Motor neuron (in vitro differentiated cells): ENCODE measurements around the gene GNAO1. TPM values are rescaled to one million over a fixed set of nuclear protein-coding genes. Genes with fewer than 3 reads are reported as not detected.
A peak's percentile ranks its signal among the peaks of the same experiment; 100 is the strongest.

ENCODE experiments used
- ATAC-seq, 8 experiments: fragments of 200-7000 bp; cut with Tn5 transposase; replicated peaks in 6 of 8; 2 replicates each; pipeline ENCODE4 v1.8.0; 2021; ENCODE audit warnings: mild to moderate bottlenecking in 8 of 8, moderate library complexity in 8 of 8
- H3K27ac ChIP-seq, 2 donors: fragments of 250-450 bp; sonication (Bioruptor Pico); 2 replicates each; pipeline ENCODE4 v1.9.0; 2021; ENCODE audit warnings: antibody characterized with exemption in 2 of 2, mild to moderate bottlenecking in 2 of 2, moderate library complexity in 1 of 2
- H3K4me1 ChIP-seq, 2 donors: fragments of 250-450 bp; sonication (Bioruptor Pico); replicated peaks in 1 of 2; 2 replicates each; pipeline ENCODE4 v1.6.1; 2021; ENCODE audit warnings: antibody characterized with exemption in 2 of 2, mild to moderate bottlenecking in 2 of 2, moderate library complexity in 1 of 2
- H3K4me3 ChIP-seq, 5 donors: fragments of 250-450 bp; sonication (Bioruptor Pico); 2 replicates each; pipeline ENCODE4 v1.9.0; 2021; ENCODE audit warnings: antibody characterized with exemption in 5 of 5, mild to moderate bottlenecking in 5 of 5, moderate library complexity in 4 of 5
- WGBS, 10 experiments: fragments of 450-650 bp; shearing (Covaris generic); methylation state at CpG; one replicate each; pipeline ENCODE4 v1.0.0; 2022; 5-methylcytosine and 5-hydroxymethylcytosine counted together
- in situ Hi-C, 9 experiments: fragments of 400-800 bp; cut with MboI; loops; one replicate each; pipeline ENCODE4 v1.15.0; 2021; ENCODE audit warnings: low sequenced_read_pairs in 9 of 9, low pct_unique_long_range_greater_than_20kb in 2 of 9; ENCODE audit not compliant: unreplicated experiment in 9 of 9
- total RNA-seq, 8 experiments: library from RNA; unstranded; fragments of 300-600 nt; gene quantifications; 2 replicates each; pipeline versions ENCODE4 v1.2.3 to v1.2.4, GENCODE V29; 2022

Gene GNAO1
- total RNA-seq, 8 experiments from 2014 or later: 1.5 to 80.7 (median 44.8) TPM

DNA sequence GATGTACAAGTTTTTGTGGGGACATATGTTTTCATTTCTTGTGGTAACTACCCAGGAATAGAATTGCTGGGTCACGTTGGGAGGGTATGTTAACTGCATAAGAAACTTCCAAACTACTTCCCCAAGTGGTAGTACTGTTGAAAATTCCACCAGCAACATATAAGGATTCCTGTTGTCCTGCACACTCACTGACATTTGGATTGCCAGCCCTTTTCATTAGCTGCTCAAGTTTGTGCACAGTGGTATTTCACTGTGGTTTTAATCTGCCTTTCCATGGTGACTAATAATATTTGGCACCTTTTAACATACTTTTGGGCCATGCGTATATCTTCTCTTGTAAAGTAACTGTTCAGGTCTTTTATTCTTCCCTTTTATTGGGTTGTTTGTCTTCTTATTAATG is 103.3 kb downstream of the GNAO1 start:
- Histone ChIP-seq H3K4me1 (peaks cover 43 to 44% of the 10 kb centered on the region in 2 donors), H3K4me3 (no peak overlapping the region), H3K27ac (no peak overlapping the region)
- peak in 3 of 8 experiments; percentile 5 to 53 (median 31) for ATAC-seq
- in situ Hi-C loops: no loop called here
- WGBS, 10 experiments: 17 to 100% (median 50%) methylated on average over 1 to 2 of the region's 2 CpGs; no CpG with 5 or more reads in 1 of the 10 experiments

DNA sequence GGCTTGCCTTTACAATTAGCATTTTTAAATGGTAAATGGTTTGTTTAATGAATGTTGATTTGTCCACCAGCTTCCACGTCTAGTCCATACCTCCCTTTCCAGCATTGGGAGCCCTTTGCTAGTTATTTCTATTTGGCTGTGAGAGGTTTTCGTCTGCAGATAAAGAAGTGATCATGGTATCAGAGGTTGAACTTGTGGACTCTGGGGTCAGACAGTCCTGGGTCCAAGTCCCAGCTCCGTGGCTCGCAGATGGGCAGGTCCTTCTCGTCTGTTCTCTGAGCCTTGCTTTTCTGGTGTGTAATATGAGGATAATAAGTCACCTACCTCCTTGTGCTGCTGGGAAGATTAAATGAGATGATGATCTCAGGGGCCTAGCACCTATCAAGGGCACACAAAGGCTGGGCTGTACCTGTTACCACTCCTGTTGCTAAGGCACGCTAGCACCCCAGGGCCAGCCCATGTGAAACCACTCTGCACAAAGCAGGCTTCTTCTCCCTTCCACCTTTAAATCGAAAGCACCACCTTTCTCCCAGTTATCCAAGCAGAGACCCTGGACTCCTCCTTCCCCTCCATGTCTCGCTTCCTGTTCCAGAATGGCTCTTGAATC is 103.9 kb downstream of the GNAO1 start:
- in situ Hi-C loops: no loop called here
- Histone ChIP-seq H3K4me3 (no peak overlapping the region), H3K27ac (peak overlapping the region; percentile 68 to 74), H3K4me1 (peaks cover 49% of the 10 kb centered on the region in 2 donors)
- ATAC-seq: no peak
- 45 to 100% (median 81%) methylated on average over 1 to 5 of the region's 8 CpGs; no CpG with 5 or more reads in 3 of the 10 experiments for WGBS, 10 experiments

DNA sequence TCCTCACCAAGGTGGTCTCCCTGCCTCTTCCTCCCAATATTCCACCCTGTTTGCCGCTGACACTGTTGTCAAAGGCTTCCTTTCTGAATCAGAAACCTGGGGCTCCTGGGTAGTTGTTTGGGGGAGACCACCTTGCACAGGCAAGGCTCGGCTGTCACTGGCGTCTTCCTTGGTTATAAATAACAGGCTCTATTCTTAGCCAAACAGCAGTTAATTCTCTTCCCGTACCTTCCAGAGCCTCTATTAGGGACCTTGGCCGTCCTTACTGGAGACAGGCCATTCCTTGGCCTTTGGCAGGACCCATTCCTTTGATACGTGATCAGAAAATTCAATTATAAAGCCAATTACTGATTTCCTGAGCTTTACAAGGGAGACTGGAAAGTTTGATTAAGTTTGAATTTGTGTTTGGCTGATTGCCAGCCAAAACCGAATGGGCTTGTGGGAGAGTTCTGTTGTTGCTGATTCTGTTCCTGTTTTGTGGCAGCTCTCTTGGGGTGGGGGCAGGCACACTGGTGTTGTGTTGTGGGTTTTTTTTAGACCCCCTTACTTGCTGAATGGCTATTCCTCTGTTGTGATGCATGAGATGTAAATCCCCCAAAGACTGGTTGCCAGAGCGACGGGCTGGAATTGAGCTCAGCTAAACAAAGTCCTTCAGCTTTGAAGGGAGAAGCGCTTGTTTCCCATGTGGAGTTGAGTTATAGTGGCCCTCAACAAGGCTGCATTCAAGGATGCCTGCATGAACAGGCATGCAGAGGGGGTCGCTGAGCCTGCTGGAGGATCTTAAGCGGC is 104.6 kb downstream of the GNAO1 start:
- peak overlapping the region; percentile 68 to 74 for H3K27ac ChIP-seq
- ATAC-seq: peak in 5 of 8 experiments; percentile 37 to 74 (median 66)
- H3K4me3 ChIP-seq: no peak overlapping the region
- in situ Hi-C loops: no loop called here
- H3K4me1 ChIP-seq: peaks cover 52% of the 10 kb centered on the region in 2 donors
- WGBS, 10 experiments: 3 to 100% (median 27%) methylated on average over 1 to 6 of the region's 12 CpGs

DNA sequence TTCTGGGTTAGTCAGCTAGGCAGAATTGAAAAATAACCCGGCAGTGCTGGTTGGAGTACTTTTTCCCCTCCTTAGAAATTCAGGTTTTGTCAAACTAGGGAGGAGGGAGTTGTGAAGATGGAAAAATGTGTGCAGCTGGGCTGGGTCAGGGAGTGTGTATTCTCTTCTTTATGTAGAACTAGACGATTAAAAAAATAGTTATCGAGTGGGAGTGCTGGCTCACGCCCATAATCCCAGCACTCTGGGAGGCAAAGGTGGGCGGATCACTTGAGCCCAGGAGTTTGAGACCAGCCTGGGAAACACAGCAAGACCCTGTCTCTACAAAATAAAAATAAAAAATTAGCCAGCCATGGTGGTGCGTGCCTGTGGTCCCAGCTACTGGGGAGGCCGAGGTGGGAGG is 106.4 kb downstream of the GNAO1 start:
- WGBS, 10 experiments: 20 to 79% (median 56%) methylated on average over 2 to 6 of the region's 7 CpGs; no CpG with 5 or more reads in 4 of the 10 experiments
- Histone ChIP-seq H3K4me3 (no peak overlapping the region), H3K4me1 (peaks cover 59 to 61% of the 10 kb centered on the region in 2 donors), H3K27ac (no peak overlapping the region)
- in situ Hi-C loops: no loop called here
- ATAC-seq: peak in 2 of 8 experiments; percentile 25 to 56

DNA sequence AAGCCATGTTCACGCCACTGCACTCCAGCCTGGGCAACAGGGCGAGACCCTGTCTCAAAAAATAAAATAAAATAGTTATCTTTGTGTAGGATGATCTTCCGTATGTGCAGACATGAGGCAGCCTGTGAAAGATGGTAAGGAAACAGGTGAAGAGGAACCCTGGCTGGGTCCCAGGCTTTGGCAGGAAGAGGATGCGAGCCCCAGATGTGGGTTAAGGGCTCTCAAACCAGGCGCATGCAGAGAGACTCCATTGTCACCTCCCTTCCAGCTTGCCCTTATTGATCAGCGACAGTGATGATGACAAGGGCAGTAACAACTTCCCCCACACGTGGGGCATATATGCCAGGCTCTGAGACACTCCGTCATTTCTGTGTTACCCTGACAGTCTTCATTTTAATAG is 106.8 kb downstream of the GNAO1 start:
- Histone ChIP-seq H3K27ac (no peak overlapping the region), H3K4me1 (peaks cover 59 to 61% of the 10 kb centered on the region in 2 donors)

DNA sequence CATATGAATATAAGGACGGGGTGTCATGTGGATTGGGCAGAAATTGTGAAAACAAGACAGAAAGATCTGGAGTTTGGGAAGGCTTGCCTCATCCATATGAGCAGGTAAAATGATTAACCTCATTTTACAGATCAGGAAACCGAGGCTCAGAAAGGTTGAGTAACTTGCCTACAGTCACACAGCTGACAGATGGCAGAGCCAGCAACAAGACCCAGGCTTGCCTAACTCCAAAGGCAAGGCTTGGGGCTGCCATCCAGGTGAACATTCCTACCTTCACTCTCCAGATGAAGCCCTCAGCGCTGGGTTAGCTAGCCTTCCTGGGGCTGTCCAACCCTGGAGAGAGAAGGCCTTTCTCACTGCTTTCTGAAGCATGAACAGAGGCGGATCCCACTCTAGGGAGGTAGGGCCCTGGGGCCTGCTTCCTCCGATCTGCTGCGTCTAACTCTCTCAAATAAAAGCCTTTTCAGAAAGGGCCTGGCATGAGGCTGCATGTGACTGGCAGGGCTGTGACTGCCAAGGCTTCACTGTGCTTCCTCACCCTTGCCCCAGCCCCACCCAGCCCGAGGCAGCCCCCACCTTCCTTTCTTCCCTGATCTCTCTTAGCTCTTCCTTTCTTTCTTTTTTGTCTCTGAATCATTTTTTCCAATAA is 107.8 kb downstream of the GNAO1 start:
- ATAC-seq: peak in 7 of 8 experiments; percentile 14 to 74 (median 69)
- in situ Hi-C loops: no loop called here
- H3K27ac ChIP-seq: peak overlapping the region; percentile 21 to 53
- H3K4me1 ChIP-seq: peaks cover 59 to 61% of the 10 kb centered on the region in 2 donors
- WGBS, 10 experiments: 0 to 100% (median 83%) methylated on average over 1 to 2 of the region's 7 CpGs; no CpG with 5 or more reads in 1 of the 10 experiments
- no peak overlapping the region for H3K4me3 ChIP-seq

More for the DNA sequence above, 106.8 kb downstream of the GNAO1 start:
- 80 to 95% (median 87%) methylated on average over 1 to 8 of the region's 8 CpGs; no CpG with 5 or more reads in 4 of the 10 experiments for WGBS, 10 experiments
- ATAC-seq: no peak
- in situ Hi-C loops: no loop called here
- no peak overlapping the region for H3K4me3 ChIP-seq

DNA sequence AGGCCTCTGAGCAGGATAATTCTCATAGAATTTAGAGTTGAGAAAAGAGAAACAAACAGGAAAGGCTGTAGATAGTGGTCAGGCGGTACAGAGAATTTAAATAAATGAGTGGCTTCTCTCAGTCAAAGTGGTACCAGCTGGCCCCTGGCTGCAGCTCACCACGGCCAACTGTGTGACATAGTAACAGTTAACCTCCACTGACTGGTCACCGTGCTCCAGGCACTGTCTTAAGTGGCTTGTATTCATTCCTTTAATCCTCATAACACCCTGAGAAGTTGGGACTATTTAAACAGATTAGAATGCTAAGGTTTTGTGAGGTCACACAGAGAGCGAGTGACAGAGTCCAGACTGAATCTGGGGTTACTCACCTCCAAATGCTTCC is 108.9 kb downstream of the GNAO1 start:
- peaks cover 49 to 51% of the 10 kb centered on the region in 2 donors for H3K4me1 ChIP-seq
- no peak overlapping the region for H3K4me3 ChIP-seq
- WGBS, 10 experiments: 31 to 100% (median 82%) methylated on average over 1 to 4 of the region's 4 CpGs; no CpG with 5 or more reads in 2 of the 10 experiments
- ATAC-seq: peak in 1 of 8 experiments; percentile 13
- no peak overlapping the region for H3K27ac ChIP-seq
- in situ Hi-C loops: loop anchor here in 7 of 9 experiments (25.0 kb wide), 3 partner anchors 263 to 588 kb away; no protein-coding TSS in a partner anchor

DNA sequence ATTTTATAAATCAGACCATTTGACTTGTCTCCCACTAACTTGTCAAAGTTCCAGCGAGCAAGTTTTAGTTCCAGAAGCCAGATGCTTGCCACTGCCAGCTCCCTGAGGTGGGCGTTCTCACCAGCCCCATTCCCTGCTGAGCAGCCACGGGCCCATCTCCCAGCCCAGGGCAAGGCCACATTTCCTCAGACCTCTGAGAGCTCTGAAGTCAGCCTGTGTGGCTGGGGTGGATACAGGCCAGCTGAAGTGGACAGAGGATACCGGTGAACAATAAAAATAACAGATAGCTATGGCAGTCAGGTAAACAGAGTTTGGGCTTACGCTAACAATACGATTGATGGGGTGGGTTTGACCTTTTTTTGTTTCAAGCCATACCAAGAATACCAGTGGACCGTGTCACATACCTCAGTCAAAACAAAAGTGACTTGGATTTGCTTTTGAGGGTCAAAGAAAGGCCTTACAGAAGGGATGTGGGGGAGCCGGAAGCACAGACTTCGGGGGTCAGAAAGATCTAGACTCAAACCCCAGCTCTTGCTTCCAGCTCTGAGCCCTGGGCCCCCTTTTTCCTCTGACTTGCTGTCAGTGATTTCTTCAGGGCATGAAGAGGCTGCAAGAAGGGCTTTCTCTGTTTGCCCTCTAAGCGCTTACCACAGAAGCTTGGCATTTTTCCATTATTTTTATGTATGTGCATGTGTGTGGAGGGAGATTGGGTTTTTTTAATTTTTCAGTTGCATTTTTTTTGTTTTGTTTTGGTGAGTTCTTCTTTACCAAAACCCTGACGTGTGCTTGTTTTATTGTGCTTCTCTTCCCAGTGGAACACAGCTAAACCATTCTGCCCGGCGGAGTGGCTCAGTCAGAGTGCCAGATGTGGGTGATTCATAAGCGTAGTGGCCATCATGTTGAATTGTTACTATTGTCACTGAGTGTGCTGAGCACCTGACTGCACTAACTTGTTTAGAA is 109.9 kb downstream of the GNAO1 start:
- in situ Hi-C loops: loop anchor here in 7 of 9 experiments (25.0 kb wide), 3 partner anchors 264 to 589 kb away; no protein-coding TSS in a partner anchor
- peaks cover 44 to 51% of the 10 kb centered on the region in 2 donors for H3K4me1 ChIP-seq
- no peak overlapping the region for H3K4me3 ChIP-seq
- WGBS, 10 experiments: 20 to 85% (median 70%) methylated on average over 1 to 12 of the region's 14 CpGs; no CpG with 5 or more reads in 1 of the 10 experiments
- H3K27ac ChIP-seq: no peak overlapping the region
- ATAC-seq: peak in 4 of 8 experiments; percentile 24 to 75 (median 26)

DNA sequence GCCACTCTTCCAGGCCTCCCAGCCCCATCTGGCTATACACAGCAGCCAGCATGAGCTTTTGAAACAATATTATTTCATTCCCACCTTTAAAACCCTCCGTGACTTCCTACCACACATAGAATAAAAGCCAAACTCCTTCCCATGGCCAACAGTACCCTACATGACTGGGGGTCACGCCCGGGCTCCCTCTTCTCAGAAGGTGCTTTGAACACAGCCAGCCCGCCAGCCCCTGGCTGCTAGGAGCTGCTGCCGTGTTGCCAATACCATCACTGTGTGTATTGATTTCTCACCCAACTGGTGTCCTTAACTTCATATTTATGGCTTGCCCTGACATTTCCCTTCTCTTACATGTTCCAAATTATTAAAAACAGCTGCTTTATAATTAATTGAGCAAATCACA is 111.2 kb downstream of the GNAO1 start:
- H3K4me3 ChIP-seq: no peak overlapping the region
- H3K27ac ChIP-seq: no peak overlapping the region
- in situ Hi-C loops: loop anchor here in 7 of 9 experiments (25.0 kb wide), 3 partner anchors 265 to 590 kb away; no protein-coding TSS in a partner anchor
- ATAC-seq: no peak
- 30 to 100% (median 85%) methylated on average over 1 to 5 of the region's 5 CpGs; no CpG with 5 or more reads in 2 of the 10 experiments for WGBS, 10 experiments
- peaks cover 35 to 45% of the 10 kb centered on the region in 2 donors for H3K4me1 ChIP-seq

DNA sequence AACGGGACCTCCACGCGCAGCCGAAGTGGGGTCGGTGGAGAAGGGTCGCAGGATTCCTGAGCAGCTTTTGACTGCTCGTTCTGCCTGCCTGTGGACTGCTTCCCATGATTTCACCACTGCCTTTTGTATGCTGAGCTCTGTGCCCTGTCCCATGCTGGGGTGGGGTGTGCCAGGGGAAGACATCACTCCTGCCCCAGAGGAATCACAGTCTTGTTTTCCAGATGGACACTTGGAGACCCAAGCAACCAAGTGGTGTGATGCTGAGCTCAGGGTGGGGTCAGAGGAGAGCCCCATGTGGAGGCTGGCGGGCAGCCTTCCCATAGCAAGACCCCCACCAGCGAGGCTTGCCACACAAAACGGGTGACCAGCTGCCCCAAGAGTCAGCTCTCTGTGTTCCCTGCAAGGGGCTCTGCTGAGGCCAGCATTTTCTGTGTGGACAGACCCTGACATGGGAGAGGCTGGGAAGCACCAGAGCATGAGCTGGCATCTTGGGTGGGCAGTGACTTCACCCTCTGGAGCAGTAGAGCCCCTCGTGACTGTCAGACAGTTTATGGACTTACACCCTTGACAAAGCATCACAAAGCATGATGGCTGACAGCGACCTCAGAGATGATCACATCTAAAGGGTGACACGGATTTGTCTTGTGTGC is 111.9 kb downstream of the GNAO1 start:
- H3K4me1 ChIP-seq: peaks cover 30 to 39% of the 10 kb centered on the region in 2 donors
- H3K27ac ChIP-seq: no peak overlapping the region
- 52 to 100% (median 90%) methylated on average over 1 to 8 of the region's 13 CpGs; no CpG with 5 or more reads in 3 of the 10 experiments for WGBS, 10 experiments
- in situ Hi-C loops: loop anchor here in 7 of 9 experiments (25.0 kb wide), 3 partner anchors 266 to 591 kb away; no protein-coding TSS in a partner anchor
- ATAC-seq: peak in 1 of 8 experiments; percentile 66
- H3K4me3 ChIP-seq: no peak overlapping the region

DNA sequence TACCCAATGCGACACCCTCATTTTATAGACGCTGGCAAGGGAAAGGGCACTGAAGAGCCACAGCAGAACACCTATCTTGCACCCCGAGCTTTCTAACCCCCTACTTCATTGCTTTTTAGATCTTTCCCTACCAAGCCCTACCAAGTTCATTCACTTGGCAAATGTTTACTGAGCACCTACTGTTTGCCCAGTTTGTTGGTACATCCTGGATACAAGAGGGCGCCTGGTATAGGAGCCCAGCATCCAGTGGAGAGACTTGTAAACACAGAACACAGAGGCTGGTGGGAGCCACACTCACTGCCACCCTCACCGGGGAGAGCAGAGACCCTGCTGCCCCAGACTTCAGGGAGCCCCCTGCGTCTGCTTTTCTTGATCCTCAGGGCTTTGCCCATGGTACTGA is 112.6 kb downstream of the GNAO1 start:
- no peak overlapping the region for H3K27ac ChIP-seq
- no peak for ATAC-seq
- peaks cover 28 to 43% of the 10 kb centered on the region in 2 donors for H3K4me1 ChIP-seq
- H3K4me3 ChIP-seq: no peak overlapping the region
- 0 to 100% (median 84%) methylated on average over 1 to 4 of the region's 6 CpGs; no CpG with 5 or more reads in 4 of the 10 experiments for WGBS, 10 experiments
- in situ Hi-C loops: loop anchor here in 7 of 9 experiments (25.0 kb wide), 3 partner anchors 267 to 592 kb away; no protein-coding TSS in a partner anchor
